Measurements from ENCODE around the gene CEP112.
"Not testable (repeated sequence)": the region's sequence is repeated elsewhere in the genome, so short reads cannot be mapped to it uniquely, and the experiment has no call there.

Gene CEP112

GRCh38 chr17:65865715-65866425, 326.1 kb downstream of the CEP112 start:
- no peak for DNase-seq

GRCh38 chr17:65864394-65864793, 327.5 kb downstream of the CEP112 start:
- DNase-seq: no peak

- DNase-seq: no peak
These were observed 334.2 kb downstream of the CEP112 start for GRCh38 chr17:65857718-65858117.

GRCh38 chr17:65856865-65857264, 335.1 kb downstream of the CEP112 start:
- no peak for DNase-seq

GRCh38 chr17:65855675-65856074, 336.3 kb downstream of the CEP112 start:
- DNase-seq: no peak

GRCh38 chr17:65855245-65855644, 336.7 kb downstream of the CEP112 start:
- no peak for DNase-seq

- no peak for DNase-seq
These were observed 338.1 kb downstream of the CEP112 start for GRCh38 chr17:65853816-65854215.

GRCh38 chr17:65852911-65853310, 339.0 kb downstream of the CEP112 start:
- no peak for DNase-seq

GRCh38 chr17:65851965-65852736, 339.8 kb downstream of the CEP112 start:
- no peak for DNase-seq

GRCh38 chr17:65850486-65850885, 341.4 kb downstream of the CEP112 start:
- no peak for DNase-seq

- DNase-seq: no peak
These were observed 343.2 kb downstream of the CEP112 start for GRCh38 chr17:65848751-65849150.

GRCh38 chr17:65841089-65841488, 350.8 kb downstream of the CEP112 start:
- DNase-seq: no peak

GRCh38 chr17:65837232-65837631, 354.7 kb downstream of the CEP112 start:
- DNase-seq: not testable (repeated sequence)

GRCh38 chr17:65833214-65833613, 358.7 kb downstream of the CEP112 start:
- no peak for DNase-seq

- DNase-seq: no peak
These were observed 361.6 kb downstream of the CEP112 start for GRCh38 chr17:65830356-65830755.

GRCh38 chr17:65826577-65826976, 365.4 kb downstream of the CEP112 start:
- DNase-seq: not testable (repeated sequence)

GRCh38 chr17:65824901-65825300, 367.0 kb downstream of the CEP112 start:
- no peak for DNase-seq

- no peak for DNase-seq
These were observed 368.2 kb downstream of the CEP112 start for GRCh38 chr17:65823713-65824112.

- no peak for DNase-seq
These were observed 371.1 kb downstream of the CEP112 start for GRCh38 chr17:65820811-65821210.

- no peak for DNase-seq
These were observed 371.6 kb downstream of the CEP112 start for GRCh38 chr17:65820306-65820705.

- DNase-seq: no peak
These were observed 372.1 kb downstream of the CEP112 start for GRCh38 chr17:65819810-65820209.

GRCh38 chr17:65817951-65818350, 374.0 kb downstream of the CEP112 start:
- DNase-seq: no peak

GRCh38 chr17:65814418-65814817, 377.5 kb downstream of the CEP112 start:
- no peak for DNase-seq

GRCh38 chr17:65813306-65813705, 378.6 kb downstream of the CEP112 start:
- no peak for DNase-seq

Measured in right forelimb (tissue), 1 donor.